Measurements from ENCODE around the gene UBN1.

GRCh38 chr16:4927661-4928060 is 80.4 kb downstream of the UBN1 start:
- TF ChIP-seq CTCF (IDR thresholded peaks at IDR 0.05; ENCODE audit: extremely low read depth in 1 of 2, insufficient read depth in 1 of 2, low read depth in 1 of 2, low read length in 2 of 2) (no peak), POLR2A (IDR thresholded peaks at IDR 0.05; ENCODE audit: low read depth, low read length) (no peak), EZH2 (IDR thresholded peaks at IDR 0.05; ENCODE audit: borderline replicate concordance, low read depth, low read length, severe bottlenecking) (no peak), MYC (IDR thresholded peaks at IDR 0.05; ENCODE audit: low read depth, low read length) (no peak), POLR2AphosphoS5 (IDR thresholded peaks at IDR 0.05; ENCODE audit: insufficient read depth, low read depth, low read length) (no peak), GATA2 (IDR thresholded peaks at IDR 0.05; ENCODE audit: insufficient read depth, insufficient read length, low read depth, low read length) (no peak), FOS (IDR thresholded peaks at IDR 0.05; ENCODE audit: borderline replicate concordance, insufficient read depth, low read length) (no peak)
- TF ChIP-seq, protein P1, sequence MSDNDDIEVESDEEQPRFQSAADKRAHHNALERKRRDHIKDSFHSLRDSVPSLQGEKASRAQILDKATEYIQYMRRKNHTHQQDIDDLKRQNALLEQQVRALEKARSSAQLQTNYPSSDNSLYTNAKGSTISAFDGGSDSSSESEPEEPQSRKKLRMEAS (IDR thresholded peaks at IDR 0.05; ENCODE audit: insufficient read depth, insufficient read length), result no peak

Measured in endothelial cell of umbilical vein (primary cell).